CD4-positive, alpha-beta T cell treated with Interleukin-6 at 100 ng/mL for 8 hours (primary cell): Measurements from ENCODE around the gene PGM5.

Experiments
- DNase-seq: peaks from one replicate; pipeline ENCODE4 v3.0.0-alpha.2; 2020; ENCODE audit warnings: mixed read lengths, low spot score

Gene PGM5

GRCh38 chr9:68433531-68434110, 77.2 kb downstream of the PGM5 start:
- no peak for DNase-seq

DNA sequence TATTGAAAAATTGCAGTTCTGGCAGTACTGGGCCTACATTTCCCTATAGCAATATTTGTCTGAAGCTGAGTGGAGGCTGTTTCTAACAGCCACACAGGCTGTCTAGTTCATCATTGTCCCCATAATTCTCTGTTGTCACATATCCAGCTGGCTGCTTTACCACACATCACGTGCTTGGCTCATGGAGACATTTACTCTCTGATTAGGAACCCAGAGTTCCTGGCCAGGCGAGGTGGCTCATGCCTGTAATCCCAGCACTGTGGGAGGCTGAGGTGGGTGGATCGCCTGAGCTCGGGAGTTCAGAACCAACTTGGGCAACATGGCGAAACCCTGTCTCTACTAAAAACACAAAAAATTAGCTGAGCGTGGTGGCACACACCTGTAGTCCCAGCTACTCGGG, 81.4 kb downstream of the PGM5 start:
- no peak for DNase-seq

- DNase-seq: no peak
These were observed 87.2 kb downstream of the PGM5 start for GRCh38 chr9:68443624-68444023.

GRCh38 chr9:68446836-68447235, 90.4 kb downstream of the PGM5 start:
- no peak for DNase-seq

- DNase-seq: no peak
These were observed 91.2 kb downstream of the PGM5 start for GRCh38 chr9:68447611-68448010.

GRCh38 chr9:68454579-68455334, 98.3 kb downstream of the PGM5 start:
- DNase-seq: no peak

GRCh38 chr9:68455451-68455850, 99.0 kb downstream of the PGM5 start:
- DNase-seq: no peak

GRCh38 chr9:68457803-68458202, 101.4 kb downstream of the PGM5 start:
- no peak for DNase-seq

DNA sequence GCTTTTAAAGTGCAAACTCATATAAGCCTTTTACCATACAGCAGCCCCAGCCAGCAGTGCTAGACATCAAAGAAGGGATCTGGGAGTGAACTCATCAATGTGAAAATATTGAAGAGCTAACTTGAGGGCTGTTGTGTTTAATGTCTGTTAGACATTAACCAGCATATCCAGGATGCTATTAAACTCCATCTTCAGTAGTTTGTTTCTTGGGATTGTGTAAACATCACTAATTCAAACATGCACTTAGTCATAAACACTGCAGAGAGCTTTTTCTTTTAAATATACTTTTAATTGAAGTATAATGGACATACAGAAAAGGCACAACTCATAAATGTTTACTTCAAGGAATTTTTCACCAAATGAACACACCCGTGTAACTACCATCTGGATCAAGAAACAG, 102.5 kb downstream of the PGM5 start:
- no peak for DNase-seq

DNA sequence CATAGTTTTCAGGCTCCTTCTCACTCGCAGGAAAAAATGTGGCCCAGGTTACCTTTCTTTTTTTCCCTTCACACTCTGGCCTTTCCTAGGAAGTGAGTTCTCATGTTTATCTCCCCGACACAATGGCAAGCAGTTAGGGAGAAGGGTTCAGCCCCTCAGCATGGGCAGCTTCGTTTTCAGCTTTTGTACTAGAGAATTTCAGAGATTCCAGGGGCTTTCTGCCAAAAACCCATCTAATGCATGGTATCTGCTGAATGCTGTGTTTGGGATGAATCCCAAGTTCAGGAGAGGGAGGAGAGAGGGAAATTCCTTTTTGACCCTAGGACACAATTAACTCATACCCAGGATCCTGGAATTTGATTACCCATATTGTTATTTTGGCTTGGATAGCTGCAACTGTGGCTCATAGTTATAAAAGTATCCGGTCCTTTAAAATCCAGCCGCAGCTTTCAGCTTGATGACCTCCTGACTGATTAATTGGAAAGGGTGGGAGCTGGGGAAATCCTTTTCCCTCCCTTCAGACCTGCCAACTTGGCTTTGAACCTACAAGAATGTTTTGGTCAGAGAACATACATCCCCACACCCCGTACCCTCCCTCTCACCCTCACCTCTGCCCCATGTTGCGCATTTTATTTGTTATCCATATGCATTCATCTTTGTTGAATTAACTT, 105.8 kb downstream of the PGM5 start:
- DNase-seq: no peak

GRCh38 chr9:68470067-68470466, 113.7 kb downstream of the PGM5 start:
- DNase-seq: no peak

GRCh38 chr9:68470634-68471033, 114.2 kb downstream of the PGM5 start:
- DNase-seq: no peak

GRCh38 chr9:68472119-68472518, 115.7 kb downstream of the PGM5 start:
- DNase-seq: no peak

GRCh38 chr9:68473790-68474189, 117.4 kb downstream of the PGM5 start:
- DNase-seq: no peak

- DNase-seq: no peak
These were observed 120.0 kb downstream of the PGM5 start for GRCh38 chr9:68476422-68476821.

- DNase-seq: no peak
These were observed 120.4 kb downstream of the PGM5 start for GRCh38 chr9:68476847-68477246.

DNA sequence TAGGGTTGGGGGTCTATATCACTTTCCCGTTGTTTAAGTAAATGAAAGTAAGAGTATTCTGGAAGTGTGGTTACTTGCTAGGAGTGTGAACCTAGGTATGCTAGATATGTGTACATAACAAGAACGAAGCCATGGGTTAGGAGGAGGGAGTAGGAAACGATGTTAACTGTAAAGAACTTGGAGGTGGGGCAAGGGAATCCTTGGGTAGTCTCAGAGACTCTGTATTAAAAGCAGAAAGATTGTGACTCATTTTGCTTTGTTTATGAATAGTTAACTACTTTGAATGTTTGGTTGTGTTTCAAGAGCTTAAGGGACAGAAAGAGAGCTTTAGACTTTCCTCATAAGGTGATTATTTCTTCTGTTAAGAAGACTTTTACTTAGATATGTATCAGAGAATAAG, 124.4 kb downstream of the PGM5 start:
- no peak for DNase-seq

DNA sequence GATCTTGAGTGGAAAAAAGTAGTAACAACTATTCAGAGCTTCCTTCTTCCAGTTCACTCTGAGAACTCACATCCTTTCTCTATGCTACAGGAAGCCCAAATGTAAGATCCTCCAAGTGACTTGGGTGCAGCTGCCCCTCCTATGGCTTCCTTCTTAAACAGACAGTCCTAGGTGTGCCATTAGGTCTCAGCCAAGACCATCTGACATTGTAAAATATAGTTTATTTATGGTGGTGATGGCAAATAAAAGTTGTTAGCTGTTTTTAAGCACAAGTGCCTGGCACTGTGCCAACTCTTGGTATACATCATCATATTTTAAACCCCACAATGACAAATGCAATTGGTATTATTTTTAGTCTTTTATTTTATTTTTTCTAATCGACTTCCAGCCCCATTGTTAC, 126.1 kb downstream of the PGM5 start:
- no peak for DNase-seq

DNA sequence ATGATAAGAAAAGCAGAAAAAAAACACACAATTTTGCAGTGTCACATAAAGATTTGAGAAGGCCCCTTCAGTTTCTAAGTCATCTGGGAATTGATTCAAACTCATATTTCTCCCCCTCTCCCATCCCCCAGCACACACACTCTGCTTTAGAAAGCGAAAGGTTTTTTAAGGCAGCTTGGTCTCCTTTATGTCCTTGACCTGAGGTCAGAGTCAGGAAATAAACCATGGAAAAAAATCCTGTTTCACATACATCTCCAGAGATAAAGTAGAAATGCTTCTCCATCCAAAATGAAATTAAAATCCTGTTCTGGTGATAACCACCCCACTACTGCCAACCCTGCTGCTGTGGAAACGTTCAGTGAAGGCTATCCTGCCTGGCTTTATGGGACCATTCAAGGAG, 131.7 kb downstream of the PGM5 start:
- no peak for DNase-seq

DNA sequence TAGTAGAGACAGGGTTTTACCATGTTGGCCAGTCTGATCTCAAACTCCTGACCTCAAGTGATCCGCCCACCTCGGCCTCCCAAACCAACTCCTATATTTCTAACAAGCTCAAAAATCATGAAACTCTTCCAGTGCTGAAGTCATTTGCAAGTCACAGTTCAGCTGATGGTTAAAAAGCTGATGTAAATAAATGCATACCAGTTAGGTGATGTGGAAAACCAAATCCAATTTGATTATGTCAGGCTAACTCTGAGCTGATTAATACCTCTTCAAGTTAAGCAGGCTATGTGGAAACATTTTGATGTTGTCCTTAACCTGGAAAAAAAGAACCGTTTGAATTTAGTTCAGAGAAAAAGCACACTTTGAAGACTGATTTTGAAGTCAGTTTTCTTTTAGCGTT, 133.2 kb downstream of the PGM5 start:
- no peak for DNase-seq

- no peak for DNase-seq
These were observed 136.4 kb downstream of the PGM5 start for GRCh38 chr9:68492806-68493205.

- no peak for DNase-seq
These were observed 137.1 kb downstream of the PGM5 start for GRCh38 chr9:68493541-68493940.

DNA sequence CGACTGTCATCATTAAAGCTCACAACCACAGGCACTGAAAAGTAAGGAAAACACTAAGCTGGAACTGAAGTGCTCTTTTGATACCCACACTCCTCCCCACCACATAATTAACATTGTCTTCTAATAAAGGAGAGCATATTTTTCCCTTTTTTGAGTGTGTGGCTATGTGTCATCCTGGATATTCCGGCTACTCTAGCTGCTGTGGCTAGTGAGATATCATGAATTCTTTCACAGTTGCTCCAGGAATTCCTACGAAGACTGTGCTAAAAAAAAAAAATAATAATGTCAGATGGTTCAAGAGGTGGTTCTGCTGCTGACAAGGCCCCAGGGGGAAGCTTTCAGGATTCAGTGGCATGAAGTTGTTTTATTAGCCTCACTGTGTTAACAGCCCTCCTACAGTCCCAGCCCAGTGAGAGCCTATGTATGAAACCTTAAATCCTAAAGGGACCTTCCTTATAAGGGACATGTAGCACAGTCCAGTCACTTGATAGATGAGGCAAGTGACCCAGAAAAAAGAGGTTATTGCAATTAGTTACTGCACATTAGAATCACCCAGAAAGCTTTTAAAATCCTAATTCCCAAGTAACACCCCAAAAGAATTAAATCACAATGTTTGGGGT, 137.7 kb downstream of the PGM5 start:
- DNase-seq: no peak
